HG03520 (cell line): ENCODE measurements around the gene MX2.

Source experiments
- ATAC-seq: cut with Tn5 transposase; IDR thresholded peaks from one replicate; pipeline ENCODE4 v1.9.1; 2021; ENCODE audit warnings: mild to moderate bottlenecking, moderate library complexity; ENCODE audit not compliant: unreplicated experiment

The MX2 gene

GRCh38 chr21:41378849-41379248 is 17.0 kb downstream of the MX2 start:
- no peak for ATAC-seq

- no peak for ATAC-seq
Measured at GRCh38 chr21:41379901-41380300, 18.1 kb downstream of the MX2 start.

GRCh38 chr21:41381731-41382130 is 19.9 kb downstream of the MX2 start:
- no peak for ATAC-seq

GRCh38 chr21:41387042-41387819 is 25.4 kb downstream of the MX2 start:
- no peak for ATAC-seq

- no peak for ATAC-seq
Measured at GRCh38 chr21:41387824-41388223, 26.0 kb downstream of the MX2 start.

GRCh38 chr21:41388259-41388658 is 26.4 kb downstream of the MX2 start:
- no peak for ATAC-seq

GRCh38 chr21:41390043-41390639 is 28.3 kb downstream of the MX2 start:
- ATAC-seq = no peak

- no peak for ATAC-seq
Measured at GRCh38 chr21:41393876-41394465, 32.1 kb downstream of the MX2 start.

GRCh38 chr21:41396558-41397075 is 34.8 kb downstream of the MX2 start:
- ATAC-seq = no peak

GRCh38 chr21:41397471-41397891 is 35.7 kb downstream of the MX2 start:
- no peak for ATAC-seq

GRCh38 chr21:41398251-41398650 is 36.4 kb downstream of the MX2 start:
- ATAC-seq = no peak

- no peak for ATAC-seq
Measured at GRCh38 chr21:41398831-41399230, 37.0 kb downstream of the MX2 start.

- ATAC-seq = no peak
Measured at GRCh38 chr21:41399246-41399800, 37.5 kb downstream of the MX2 start.

GRCh38 chr21:41402231-41402630 is 40.4 kb downstream of the MX2 start:
- ATAC-seq = no peak

- no peak for ATAC-seq
Measured at GRCh38 chr21:41402796-41403195, 41.0 kb downstream of the MX2 start.

GRCh38 chr21:41403331-41403730 is 41.5 kb downstream of the MX2 start:
- ATAC-seq = no peak

- no peak for ATAC-seq
Measured at GRCh38 chr21:41403966-41404365, 42.1 kb downstream of the MX2 start.

GRCh38 chr21:41405321-41405720 is 43.5 kb downstream of the MX2 start:
- ATAC-seq = no peak

- no peak for ATAC-seq
Measured at GRCh38 chr21:41406340-41406739, 44.5 kb downstream of the MX2 start.

GRCh38 chr21:41407541-41408460 is 46.0 kb downstream of the MX2 start:
- ATAC-seq = no peak

GRCh38 chr21:41410361-41410760 is 48.5 kb downstream of the MX2 start:
- no peak for ATAC-seq
